DLD1 (cell line): ENCODE results near the gene MTERF2.

Source experiments
- in situ Hi-C: cut with HindIII; loops from 2 replicates; pipeline ENCODE4 v1.10.0; 2017; ENCODE audit warnings: low sequenced_read_pairs

MTERF2 gene

GRCh38 chr12:106994579-106995220 is 7.8 kb upstream of the MTERF2 start:
- in situ Hi-C loops: no loop called here

- in situ Hi-C loops: no loop called here
Observed at GRCh38 chr12:106987846-106988245, 900 bp upstream of the MTERF2 start.

DNA sequence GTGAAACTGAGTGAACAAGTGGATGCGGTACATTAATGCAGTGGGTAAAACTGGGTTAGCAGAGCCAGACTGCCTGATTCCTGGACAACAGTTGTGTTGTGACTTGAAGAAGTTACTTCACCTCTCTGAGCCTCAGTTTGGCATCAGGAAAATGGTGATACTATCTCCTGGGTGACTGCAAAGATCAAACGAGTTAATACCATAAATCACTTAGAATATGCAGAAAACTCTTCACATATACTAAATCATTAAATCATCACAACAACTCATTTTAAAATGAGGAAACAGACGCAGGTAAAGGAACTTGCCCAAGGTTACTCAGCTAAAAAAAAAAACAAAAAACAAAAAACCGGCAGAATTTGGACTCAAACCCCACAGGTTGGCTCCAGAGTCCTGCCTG is 811 bp downstream of the MTERF2 start:
- in situ Hi-C loops: no loop called here

DNA sequence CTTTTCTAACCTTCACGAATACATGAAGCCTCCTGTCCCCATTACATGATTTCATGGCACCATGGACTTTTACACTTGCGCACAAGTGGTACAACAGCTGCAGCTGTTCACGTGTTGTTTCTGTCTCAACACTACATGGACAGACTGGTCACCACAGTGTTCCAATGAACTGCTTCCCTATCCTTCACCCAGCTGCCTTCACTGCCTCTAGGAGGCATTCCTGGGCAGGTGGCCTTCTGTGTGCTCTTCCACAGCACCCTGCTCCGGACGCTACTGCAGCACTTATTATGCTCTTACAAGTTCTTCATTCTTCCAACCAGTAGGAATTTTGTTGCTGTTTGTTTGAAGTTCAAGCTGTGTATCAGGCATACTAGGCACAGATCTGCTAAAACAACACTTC is 1.5 kb downstream of the MTERF2 start:
- in situ Hi-C loops: no loop called here

DNA sequence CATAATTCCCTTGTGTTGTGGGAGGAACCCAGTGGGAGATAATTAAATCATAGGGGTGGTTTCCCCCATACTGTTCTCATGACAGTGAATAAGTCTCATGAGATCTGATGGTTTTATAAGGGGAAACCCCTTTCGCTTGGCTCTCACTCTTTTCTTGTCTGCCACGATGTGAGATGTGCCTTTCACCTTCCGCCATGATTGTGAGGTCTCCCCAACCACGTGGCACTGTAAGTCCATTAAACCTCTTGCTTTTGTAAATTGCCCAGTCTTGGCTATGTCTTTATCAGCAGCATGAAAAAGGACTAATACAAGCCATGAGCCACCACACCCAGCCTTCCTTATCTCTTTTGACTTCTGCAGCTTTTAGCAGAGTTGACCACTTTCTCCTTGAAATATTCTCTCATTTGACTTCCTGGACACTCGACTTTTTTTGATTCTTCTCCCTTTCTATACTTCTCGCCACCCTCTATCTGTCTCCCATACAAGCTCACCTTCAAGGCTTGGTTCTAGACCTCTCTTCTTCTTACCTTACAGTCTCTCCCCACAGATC is 2.3 kb downstream of the MTERF2 start:
- in situ Hi-C loops: no loop called here

- in situ Hi-C loops: no loop called here
Observed at GRCh38 chr12:106982229-106982628, 4.7 kb downstream of the MTERF2 start.

GRCh38 chr12:106981788-106982187 is 5.2 kb downstream of the MTERF2 start:
- in situ Hi-C loops: no loop called here

GRCh38 chr12:106980944-106981343 is 6.0 kb downstream of the MTERF2 start:
- in situ Hi-C loops: no loop called here

DNA sequence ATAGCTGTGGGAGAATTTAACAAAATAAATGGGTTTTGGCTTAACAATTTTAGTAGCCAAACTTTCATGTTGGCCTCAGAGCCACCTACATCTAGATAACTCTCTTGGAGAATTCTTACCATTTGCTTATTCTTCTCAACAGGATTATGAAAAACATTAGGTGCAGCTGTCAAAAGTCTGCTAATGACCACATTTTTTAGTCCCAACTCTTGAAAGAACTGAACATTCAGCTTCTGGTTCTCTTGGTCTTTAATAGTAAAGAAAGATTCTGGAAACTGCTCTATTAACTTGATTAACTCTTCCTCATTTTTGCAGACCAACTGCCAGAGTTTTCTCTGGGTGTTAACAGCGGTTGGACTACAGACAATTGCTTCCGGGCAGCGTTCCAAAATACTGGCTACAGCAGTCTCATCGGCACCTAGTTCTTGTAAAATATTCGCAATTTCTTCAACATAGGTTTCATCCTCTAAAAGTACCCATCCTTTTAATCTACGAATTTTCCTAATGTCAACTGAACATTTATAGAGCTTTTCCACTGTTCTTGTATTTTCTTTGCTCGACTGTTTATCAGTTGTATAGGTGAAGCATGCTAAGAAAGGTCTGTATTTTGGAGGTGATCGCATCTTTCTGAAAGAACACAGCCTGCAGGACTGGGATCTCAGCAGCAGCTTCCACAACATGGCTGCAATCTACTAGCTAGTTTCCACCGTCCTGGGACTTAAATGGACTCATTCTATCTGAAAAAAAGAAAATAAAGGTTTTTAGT is 8.7 kb downstream of the MTERF2 start:
- in situ Hi-C loops: no loop called here

- in situ Hi-C loops: no loop called here
Observed at GRCh38 chr12:106976668-106977067, 10.3 kb downstream of the MTERF2 start.

DNA sequence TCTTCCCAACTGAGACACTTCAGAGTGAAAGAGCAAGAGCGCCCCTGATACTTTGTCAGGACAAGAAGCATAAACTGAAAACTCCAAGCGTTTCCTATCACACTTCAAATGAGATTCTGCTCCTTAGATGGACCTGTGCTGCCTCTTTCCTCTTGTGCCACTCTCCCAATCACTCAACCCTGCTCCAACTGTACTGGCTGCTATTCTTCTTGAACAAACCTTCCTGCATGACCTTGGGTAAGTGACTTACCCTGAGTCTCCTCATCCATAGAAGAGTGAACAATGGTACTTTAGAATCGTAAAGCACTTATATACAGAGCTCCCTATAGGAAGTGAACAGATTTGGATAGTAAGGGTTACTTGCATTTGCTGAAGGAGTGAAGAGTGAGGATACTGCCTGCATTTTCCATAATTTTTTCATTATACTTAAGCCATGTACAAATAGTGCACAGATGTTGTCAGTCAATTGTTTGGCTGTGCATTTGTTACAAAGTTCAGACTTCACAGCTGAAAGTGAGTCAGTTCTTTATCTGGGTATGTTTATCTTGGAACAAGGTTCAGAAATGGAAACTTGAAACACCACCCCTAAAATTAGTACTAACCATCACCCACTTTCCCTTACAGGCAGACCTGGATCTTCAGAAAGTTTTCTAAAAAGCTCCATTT is 10.8 kb downstream of the MTERF2 start:
- in situ Hi-C loops: no loop called here

DNA sequence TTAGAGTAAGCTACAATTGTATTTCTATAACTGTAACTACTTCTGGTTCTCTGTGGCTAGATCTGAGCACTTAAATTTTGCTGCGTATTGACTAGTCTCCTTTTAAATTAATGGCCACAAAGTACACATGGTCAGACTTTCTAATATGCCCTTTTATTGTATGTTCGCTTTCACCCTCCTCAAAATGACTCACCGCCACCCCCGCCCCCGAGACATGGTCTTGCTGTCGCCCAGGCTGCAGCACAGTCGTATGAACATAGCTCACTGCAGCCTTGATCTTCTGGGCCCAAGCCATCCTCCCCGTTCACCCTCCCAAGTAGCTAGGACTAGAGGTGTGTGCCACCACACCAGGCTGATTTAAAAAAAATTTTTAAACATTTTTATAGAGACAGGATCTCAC is 11.8 kb downstream of the MTERF2 start:
- in situ Hi-C loops: no loop called here

DNA sequence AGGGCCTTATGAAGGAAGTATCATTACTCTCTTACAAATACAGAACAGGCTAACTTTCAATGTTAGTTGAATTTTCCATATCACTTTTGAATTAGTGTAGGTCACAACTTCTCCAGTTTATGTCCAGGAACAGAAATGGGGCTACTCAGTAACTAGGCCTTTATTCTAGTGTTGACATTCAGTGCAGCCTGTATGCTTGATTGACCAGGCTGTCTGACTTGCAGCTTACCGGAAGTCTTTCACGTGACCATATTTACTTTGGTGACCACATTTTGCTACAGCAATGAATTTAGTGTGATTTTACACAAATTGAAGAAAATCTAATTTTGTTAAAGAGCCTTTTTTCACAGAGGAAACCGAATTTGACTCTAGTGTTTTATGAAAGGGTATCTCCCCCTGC is 12.4 kb downstream of the MTERF2 start:
- in situ Hi-C loops: no loop called here

GRCh38 chr12:106973545-106973944 is 13.4 kb downstream of the MTERF2 start:
- in situ Hi-C loops: no loop called here

- in situ Hi-C loops: no loop called here
Observed at GRCh38 chr12:106971065-106971464, 15.9 kb downstream of the MTERF2 start.

DNA sequence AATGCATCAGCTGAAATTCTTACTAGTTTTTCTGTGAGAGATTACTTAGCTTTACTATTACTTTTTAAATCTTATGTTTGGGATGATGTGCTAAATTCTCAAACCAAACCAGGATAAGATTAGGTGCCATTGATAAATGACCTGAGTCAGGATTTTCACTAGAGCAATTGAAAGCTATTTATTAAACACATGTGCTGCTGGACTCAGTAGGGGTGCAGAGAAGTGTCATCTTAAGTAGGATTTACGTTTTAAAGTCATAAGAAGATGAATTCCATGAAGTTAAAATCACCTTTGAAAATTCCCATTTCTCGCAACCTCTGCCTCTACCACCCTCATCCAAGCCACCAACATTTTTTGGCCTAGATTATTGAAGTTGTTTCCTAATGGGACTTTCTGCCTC is 22.4 kb downstream of the MTERF2 start:
- in situ Hi-C loops: no loop called here

DNA sequence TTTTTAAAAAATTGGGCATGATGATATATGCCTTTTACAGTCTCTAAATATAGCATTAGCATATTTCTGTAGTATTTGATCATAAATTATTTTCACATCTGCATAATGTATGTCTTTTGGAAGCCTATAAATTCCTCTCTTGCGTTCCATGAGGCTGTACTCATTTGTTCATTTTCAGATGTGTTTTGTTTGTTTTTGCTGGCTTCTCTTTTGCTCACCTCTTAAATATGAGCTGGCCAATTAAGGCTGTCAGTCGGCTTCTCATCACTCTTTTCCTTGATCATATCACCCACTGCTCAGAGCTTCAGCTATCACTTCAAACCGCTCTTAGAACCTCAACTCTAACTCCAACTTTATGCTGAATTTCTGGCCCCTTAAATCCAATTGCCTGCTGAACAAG is 24.7 kb downstream of the MTERF2 start:
- in situ Hi-C loops: no loop called here

DNA sequence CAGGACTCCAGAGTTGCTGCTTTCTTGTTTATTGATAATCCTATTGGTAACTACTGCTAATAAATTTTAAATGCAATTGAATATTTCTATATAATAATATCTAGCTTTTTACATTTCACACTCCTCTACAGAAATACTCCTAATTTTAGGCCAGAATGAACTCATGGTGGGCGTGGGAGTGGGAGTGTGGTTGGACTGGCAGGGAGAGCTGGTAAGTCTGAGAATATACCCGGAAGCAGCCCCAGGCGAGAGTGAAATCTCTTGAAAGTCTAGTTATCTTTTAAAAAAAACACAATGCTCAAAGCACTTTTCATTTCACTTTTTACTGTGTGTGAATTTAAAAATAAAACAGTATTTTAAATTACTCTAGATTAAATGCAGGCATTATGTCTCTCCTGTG is 26.5 kb downstream of the MTERF2 start:
- in situ Hi-C loops: no loop called here

DNA sequence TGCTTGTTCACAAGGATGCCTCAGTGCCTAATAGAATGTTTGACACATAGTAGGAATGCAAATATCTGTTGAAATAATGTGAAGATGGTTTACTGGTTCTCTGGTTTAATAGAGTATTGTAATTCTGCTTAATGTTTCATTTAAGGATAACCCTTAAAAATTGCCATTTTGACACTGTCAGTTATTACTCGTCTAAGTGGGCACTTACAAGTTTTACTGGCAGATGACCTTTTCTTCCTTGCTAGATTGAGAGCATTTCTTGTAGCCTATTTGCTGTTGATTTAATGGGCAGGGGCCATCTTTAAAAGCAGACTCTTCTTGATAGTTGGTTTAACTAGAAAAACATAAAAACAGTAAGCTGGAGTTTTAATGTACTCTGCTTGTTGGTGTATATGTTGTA is 29.4 kb downstream of the MTERF2 start:
- in situ Hi-C loops: no loop called here

GRCh38 chr12:106956048-106956578 is 30.8 kb downstream of the MTERF2 start:
- in situ Hi-C loops: no loop called here

DNA sequence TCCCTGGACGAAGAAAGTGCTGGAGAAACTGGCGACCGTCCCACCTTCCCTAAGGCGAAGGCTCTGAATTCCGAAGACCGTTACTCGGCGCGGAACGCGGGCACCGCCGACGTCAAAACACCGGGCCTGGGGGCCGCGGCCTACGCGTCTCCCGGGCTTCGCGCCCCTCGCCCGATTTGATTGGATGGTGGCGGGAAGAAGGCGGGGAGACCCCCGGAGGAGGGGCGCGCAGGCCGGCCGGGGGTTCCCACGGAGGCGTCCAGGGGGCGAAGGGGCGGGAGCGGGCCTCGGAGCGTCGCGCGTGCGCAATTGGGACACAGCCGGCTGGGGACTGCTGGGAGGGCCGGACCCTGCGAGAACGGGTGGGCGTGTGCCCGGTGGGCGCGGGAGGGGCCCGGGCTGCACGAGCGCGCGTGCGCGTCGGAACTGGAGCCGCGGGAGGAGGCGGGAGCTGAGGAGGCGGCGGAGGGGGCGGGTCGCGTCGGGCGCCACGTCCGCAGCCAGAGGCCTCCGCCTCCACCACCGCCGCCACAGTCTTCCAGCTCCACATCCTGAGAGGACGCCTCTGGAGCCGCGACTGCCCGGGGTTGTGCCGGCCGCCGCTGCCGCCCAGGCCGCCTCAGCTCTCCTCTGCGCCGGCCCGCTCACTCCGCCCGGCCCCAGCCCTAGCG is 31.4 kb downstream of the MTERF2 start, which contains the start of gene TMEM263:
Gene TMEM263 (plus strand): TSS at position 531 of the 671 bp plus-strand sequence. CDS start 11,210 bp downstream, outside the sequence.
- in situ Hi-C loops: no loop called here
